Measurements from ENCODE around the gene RAMP3.

Gene RAMP3

DNA sequence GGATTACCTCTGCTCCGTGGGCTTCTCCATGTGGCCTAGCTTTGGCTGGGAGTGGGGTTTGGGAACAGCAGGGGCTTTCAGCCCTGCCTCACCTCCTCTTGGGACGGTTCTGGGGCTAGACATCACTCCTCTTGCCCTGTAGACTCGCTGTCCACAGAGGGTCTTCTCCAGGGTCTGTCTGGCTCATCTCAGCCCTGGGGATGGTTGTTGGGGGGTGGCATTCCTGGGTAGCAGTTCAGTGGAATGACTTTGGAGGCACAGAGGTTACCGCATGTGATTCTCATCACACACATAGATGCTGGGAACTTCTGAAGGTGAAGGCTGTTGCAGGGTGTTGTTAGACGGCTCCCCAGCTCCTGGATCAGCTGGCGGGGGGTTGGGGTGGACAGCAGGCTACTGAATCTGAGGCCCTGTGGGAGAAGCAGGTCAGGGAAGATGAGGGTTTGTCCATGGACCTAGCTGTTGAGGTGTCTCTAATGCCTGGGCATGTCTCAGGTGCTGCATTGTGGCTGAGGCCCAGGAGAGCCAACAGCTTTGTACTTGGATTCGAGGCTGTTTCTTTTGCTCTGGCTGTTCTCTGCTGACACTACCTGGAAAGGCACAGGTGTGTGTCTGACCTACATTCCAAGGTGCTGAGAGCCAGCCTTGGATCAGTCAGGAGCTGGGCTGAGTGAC is 23.8 kb downstream of the RAMP3 start:
- no peak for DNase-seq

DNA sequence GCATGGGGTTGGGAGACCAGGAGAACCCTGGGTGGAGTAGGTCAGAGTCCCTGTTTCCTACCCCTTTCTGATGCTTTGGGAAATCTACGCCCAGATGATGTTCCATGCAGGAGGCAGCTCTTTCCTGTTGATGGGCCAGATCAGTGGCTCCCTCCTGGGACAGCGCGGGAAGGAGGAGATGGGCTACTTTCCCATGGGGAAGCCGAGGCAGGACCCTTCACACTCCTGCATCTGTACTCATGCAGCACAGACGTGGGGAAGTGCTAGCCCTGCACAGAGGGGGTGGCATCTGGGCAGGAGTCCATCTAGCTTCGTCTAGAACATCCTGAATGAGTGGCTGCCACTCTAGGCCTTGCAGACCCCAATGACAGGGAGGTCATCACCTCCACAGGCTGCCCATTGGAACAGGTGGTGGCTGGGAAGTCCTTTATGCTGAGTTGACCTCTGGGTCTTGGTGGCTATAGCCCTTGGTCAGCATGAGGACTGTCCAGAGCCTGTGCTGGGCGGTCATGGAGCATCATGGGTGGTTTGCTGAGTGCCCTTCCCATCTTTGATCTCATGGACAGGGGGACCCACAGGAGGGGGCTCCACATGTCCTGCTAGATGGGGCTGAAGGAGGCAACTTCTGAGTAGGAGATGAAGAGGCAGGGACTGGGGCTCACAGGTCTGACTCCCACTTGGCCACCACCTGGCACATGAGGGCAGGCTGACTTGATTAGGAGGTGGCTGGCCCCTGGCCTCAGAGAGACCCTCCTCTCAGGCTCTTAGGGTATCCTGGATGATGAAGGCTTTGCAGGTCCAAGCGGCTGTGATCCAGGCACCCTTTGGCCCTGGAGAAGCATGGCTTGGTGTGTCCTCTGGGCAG is 24.6 kb downstream of the RAMP3 start:
- DNase-seq = no peak

DNA sequence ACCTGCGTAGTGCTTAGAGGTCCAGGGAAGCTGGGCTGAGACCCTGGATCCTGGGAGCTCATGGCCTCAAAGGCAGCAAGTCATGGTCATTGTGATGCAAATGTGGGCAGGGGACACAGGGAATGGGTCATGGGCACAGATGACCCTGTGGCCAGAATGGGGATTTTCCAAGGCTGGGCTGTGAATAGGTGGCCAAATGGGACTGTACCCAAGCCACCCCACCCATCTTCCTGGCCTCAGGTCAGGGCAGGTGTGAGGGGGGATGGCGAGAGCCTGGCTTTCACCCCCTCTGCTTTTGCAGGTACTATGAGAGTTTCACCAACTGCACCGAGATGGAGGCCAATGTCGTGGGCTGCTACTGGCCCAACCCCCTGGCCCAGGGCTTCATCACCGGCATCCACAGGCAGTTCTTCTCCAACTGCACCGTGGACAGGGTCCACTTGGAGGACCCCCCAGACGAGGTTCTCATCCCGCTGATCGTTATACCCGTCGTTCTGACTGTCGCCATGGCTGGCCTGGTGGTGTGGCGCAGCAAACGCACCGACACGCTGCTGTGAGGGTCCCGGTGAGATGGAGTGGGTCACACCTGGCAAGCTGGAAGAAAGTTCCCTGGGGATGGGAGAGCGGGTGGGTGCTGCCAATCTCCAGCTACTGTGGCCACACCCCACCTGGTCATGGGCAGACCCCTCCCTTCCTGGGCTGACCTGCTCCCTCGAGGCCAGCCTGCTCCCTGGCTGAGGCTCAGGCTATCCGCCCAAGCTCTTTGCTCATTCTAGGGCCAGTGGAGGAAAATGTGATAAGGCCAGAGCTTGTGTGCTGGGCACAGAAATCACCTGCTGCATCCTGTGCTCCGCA is 25.5 kb downstream of the RAMP3 start:
- DNase-seq = no peak

DNA sequence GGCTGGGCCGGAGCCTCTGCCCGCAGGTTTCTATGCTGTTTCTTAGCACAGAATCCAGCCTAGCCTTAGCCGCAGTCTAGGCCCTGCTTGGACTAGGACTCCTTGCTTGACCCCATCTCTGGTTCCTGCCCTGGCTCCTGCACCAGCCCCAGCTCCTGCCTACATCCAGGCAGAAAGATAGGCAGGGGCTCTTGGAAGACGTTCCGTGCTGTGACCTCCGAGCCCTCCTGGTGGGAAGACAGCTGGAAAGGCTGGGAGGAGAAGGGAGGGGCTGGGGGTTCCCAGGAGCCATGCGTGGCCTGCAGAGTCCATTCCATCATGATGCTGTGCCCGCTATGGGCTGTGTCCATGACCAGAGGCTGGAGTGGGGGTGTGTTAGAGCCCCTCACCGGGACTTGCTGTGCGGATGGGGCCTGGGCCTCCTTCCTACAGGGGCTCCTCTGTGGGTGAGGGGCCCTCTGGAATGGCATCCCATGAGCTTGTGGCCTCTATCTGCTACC is 26.2 kb downstream of the RAMP3 start:
- no peak for DNase-seq

DNA sequence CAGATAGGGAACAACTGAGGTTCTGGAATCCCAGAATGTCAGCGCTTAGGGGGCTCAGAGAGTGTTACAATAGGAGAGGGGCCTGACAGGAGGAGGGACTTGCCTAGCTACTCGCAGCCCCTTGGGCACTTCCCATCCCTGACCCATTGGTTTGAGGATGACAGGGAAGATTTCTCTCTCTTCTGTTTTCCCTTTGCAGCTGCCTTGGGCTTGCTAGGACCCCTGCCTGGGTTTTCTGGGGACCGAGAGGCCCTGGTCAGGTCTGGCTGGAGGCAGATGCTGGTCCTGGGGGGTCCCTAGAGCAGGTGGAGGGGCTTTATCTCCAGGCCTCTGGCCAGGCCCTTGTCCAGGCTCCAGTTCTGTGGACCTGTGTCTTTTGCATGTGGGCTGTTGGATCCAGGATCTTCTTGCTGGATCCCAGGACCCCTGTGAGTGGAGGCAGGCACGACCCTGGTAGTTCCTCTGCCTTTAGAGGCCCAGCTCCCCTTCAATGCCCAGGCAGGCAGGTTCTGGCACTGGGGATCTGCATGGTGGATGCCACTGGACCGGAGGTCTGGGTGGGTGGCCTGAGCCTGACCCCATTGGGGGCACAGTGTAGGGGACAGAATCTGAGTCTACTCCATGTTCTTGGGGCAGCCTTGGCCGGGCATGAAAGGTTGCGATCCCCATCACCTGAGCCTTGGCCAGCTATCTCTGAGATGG is 26.9 kb downstream of the RAMP3 start:
- no peak for DNase-seq

DNA sequence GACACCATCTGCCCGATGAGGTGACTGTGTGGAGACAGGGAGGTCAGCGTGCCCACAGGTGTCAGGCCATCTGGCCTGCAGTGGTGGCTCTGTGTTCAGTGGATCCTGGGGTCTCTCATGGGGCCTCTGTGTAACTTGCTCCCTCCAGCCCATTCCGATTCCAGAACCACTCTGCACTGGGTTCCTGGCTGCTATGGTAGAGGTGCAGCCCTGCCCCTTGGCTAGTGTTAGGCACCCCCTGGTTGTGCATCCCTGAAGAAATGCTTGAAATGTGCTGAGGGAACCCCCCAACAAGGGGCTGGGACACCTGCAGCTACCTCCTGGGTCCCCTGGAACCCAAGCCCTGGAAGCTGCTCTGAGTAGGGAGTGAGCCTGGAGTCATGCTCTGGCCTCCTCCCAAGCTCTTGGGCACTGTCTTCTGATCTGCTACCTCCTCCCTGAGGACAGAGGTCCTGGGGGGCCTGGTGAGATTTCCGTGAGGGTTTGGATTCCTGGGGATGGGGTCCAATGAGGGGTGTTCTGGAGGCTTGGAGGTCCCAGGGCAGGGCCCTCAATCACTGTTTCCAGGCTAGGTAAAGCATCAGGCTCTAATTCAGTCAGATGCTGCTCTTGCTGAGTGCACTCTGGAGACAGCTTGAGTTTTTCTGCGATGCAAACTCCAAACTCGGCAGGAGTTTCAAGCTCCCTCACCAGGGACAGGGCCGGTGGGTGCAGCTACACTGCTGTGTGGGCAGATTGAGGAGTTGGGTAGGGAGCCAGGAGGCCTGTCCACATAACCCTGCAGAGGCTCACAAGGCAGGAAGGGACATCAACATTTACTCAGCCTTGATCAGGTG is 27.7 kb downstream of the RAMP3 start:
- DNase-seq = no peak

DNA sequence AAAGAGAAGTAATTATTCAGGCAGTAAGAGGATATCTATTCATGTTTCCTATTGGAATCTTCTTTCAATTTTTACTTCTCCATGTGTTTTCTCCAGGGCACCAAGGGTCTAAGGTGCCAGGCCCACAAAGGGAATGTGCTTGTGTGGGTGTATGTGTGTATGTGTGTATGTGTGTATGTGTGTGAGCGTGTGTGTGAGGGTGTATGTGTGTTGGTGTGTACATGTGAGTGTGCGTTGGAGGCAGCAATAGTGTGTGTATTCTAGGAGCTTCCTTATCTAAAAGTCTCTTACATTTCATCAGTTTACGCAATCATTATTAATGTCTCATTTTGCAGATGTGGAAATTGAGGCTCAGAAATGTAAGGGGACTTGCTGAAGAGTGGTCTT is 28.3 kb downstream of the RAMP3 start:
- no peak for DNase-seq

DNA sequence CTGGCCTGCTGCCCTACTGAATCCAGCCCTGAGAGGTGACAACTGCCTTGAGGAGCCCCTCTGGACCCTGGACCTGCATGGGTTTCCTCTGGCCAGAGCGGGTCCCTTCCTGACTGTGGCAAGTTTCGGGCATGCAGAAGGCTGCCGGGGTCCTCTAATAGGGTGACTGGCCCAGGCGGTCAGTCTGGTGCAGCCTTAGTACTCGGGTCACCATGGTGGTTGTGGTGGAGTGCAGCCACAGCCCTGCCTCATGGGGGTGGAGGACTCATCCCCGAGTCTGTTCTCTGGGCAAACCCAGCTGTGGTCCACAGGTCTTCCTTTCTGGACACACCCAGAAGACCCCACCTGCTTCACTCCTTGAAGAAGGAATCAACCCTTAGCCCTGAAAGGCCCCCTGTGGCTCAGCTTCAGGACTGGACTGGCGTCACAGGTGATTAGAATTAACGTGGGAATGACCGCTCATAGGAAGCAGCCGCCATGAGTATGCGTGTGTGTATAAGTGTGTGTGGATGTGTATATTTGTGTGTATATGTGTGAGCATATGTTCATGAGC is 28.7 kb downstream of the RAMP3 start:
- no peak for DNase-seq

DNA sequence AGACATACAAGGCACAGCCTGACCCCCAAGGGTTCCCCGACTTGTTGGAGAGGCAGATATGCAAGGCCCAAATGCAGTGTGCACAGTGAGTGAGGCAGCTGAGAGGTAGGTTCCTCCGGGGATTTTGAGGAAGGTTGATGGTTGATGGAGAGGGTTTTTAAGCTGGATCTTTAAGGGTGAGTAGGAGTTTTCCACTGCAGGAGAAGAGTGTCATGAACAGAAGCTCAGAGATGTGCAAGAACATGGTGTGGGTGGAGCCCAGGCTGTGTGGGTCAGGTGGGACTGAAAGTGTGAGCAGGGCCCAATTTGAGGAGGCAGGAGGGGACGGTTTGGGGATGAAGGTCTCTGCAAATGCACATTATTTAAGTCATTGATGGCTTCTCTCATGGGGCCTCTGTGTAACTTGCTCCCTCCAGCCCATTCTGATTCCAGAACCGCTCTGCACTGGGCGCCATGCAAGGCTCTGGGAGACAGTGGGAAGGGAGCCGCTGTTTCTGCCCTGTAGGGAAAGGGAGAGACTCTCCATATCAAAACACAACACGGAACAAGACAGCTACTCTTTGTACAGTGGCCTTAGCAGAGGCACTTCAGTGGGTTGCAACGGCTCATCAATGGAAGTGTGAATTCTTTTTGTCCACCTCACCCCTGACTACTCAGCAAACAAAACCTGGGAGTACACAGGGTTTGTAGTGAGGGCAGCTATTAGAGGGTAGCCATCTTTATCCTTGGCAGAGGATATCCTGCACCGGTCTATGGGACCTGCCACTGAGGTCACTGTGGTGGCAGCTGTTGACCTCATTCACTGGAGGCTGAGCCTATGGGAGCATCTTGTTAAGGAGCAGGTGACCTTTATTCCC is 29.7 kb downstream of the RAMP3 start:
- no peak for DNase-seq

DNA sequence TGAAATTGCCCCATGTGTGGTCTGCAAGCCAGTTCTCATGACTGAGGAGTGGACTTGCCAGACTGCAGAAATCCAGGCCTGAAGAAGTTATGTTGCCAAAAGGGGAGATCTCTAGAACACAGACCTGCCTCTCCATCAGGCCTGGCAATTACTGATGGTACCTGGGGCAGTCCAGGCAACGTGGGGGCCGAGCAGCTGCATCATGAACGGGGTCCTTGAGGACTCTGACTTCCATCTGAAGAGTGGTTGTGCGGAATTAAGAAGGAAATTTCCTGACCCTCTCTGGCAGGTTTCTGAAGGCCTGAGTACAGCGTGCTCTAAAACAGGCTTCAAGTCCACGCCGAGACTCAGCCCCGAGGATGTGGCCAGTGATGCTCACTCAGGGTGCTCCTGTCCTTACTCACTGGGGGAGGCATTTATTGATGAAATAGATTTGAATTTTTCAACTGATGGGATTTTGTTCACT is 30.4 kb downstream of the RAMP3 start:
- no peak for DNase-seq

DNA sequence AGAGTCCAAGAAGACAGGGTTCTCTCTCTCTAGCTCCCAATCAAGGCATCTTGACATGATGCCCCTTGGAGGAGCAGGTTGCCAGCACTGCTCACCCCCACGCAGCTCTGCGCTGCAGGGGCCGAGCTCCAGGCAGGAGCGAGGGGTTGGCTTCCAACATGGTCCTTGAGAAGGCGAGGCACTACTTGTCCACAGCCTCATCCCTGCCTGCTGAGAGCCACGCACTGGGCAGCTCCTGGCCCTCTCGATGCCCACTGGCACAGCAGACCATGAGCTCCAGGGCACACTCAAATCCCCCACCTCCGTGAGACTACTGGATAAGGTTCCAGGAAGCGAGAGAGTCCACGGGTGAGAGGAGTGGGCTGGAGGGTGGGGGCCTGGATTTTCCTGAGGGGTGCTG is 31.1 kb downstream of the RAMP3 start:
- DNase-seq = no peak

DNA sequence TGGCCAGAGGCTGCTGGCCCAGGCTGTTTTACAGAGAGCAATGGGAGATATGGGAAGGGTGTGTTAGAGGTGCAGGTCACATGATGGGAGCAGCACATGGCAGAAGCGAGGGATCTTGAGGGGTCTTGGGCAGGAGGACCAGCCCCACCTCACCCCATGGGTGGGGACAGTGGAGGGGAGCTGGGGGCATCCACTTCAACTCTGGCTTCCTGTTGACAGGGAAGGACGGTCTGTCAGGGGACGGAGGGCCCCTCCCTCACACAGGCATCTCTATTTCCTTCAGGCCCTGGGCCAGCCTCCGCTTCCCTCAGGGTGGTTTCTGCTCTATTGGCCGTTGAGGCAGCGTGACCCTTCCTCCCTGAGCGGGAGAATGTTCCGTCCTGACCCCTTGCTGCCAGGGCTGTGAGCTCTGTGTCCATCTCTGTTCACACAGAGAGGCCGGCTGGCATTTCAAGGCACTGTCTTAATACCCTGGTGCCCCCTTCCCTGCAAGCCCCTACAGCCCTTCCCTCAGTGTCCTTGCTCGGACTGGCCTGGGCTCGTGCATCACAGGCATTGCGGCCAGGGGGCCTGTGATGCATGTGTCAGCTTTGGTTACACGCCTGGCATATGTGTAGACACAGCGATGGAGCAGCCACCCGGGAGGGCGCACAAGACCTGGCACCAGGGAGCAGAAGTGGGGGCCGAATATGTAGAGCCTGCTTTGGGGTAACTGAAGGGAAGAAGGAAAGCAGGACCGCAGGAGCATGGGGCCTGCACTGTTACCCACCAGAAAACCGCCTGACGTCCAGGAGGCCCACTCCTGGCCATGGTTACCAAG is 31.8 kb downstream of the RAMP3 start:
- no peak for DNase-seq

DNA sequence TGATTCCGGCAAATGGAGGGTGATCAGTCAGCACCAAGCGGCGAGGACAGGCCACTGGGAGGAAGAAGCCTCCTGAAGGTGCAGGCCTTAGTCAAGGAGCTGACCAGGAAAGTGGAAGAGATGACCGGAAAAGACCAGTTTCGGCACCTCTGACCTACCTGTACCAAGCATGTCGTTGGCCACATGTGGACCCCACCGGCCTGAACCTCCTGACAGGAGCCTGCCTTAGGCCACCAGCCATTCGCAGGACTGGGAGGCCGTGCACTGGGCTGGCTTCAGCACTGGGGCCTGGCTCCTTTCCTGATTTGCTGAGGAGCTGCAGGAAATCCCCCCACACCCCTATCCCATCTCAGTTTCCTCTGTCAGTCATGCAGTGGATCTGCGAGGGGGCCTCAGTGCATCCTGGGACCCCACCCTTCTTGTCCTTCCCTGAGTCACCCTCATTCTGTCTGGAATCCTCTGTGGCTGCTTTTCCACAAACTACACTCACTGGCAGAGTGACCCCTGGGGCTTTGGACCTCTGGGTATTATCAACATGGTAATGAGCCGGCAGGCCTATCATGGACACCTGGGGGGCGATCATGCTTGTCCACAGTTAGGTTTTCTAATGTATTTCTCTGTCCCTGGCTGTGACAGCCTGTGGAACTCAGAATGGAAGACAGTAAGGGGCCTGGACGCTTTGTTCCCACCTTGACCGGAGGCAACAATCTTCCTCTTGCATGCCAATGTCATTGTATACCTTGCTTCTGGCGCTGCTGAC is 33.0 kb downstream of the RAMP3 start:
- no peak for DNase-seq

DNA sequence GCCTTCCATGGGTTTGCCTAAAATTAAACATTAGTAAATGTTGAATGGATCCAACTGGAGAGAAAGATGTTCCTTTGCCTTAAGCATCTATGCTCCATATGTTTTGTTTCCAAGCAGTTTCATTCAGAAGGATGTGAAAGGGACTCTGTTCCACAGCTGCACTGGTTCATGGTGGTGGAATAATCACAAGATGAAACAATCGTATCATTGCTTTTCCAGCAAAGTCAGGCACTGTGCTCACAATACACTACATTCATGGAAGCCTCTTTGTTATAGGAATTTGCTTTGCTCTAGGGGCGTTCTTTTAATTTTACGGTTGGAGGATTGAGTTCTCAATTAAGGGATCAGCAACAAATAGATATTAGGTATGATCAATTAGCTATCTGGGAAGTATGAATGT is 33.8 kb downstream of the RAMP3 start:
- DNase-seq = no peak

DNA sequence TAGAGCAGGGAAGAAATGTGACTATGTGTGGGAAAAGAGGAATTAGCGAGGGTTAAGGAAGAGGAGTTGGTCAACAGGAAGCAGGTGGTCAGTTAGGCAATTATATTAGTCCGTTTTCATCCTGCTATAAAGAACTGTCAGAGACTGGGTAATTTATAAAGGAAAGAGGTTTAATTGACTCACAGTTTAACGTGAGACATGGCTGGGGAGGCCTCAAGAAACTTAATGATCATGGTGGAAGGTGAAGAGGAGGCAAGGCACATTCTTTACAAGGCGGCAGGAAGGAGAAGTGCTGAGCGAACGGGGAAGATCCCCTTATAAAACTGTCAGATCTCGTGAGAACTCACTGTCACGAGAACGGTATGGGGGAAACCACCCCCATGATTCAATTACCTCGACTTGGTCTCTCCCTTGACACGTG is 35.0 kb downstream of the RAMP3 start:
- DNase-seq = no peak

DNA sequence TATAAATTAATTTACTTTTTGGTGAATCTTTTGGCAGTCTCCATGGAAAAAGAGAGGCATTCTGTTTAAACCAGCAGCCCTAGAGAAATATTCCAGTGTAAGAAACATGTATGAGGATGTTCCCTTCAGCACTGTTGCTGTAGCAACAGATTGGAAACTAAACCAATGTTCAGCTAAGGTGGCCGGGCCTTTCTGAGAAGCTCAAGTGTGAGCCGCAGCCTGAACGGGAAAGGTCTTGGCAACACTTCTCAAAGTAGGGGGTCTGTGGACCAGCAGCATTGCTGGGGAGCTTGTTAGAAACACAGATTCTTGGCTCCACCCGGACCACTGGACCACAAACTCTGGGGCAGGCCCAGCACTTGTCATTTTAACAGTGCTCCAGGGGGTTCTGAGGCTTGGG is 36.2 kb downstream of the RAMP3 start:
- no peak for DNase-seq

DNA sequence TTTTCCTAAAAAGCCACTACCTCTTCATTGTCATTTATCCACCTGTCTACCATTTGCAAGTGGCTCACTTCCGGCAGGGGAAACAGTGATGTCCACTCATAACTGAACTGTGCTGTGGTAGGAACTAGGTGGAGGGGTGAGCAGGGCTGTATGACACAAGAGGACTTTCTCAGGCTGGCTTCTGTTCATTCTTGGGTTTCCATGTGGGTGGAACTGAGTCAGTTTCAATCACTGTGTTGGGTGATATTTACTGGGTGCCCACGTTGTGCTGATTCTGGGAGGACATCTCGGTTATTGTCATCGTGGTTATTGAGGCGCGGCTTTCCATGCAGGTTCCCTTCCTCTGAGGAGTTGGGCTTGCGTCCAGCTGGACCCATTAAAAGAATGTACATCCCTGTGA is 38.8 kb downstream of the RAMP3 start:
- no peak for DNase-seq

DNA sequence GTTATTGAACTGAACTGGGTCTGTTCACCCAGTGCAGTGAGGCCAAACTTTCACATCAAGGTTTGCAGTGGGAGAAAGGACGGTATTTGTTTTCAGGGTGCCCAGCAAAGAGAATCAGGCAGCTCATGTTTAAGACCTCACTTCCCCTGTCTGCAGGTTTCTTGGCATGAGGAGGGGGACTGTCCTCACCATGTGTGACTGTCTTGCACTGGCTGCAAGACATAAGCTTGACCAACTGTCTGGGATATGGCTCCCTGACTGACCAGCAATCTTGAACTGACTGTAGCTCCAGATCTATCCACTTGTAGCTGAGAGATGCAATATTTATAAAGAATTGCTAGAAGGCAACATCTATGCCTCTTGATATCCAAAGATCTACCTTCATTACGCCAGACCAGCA is 39.9 kb downstream of the RAMP3 start:
- DNase-seq = no peak

DNA sequence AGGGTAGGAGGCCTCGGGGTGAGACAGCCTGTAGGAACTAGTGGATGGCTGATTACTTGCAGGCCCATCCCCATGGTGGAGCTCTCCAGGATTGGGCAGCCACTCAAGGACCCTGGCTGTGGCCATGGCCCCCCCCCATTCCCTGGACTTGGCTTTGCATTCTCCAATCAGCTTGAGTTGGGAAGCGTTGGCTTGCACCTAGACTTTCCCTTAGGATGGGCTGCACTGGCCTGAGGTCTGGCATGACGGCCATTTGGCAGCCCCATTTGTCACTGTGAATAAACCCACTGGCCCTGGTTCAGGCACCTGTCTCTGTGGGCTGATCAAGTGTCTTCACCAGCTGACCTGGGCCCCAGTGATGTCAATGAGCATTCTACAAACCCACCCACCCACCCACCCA is 41.4 kb downstream of the RAMP3 start:
- DNase-seq = no peak
